HepG2 (cell line): ENCODE data around the gene ABCC5. TPM values are rescaled to one million over a fixed set of nuclear protein-coding genes. Genes with fewer than 3 reads are reported as not detected.
A peak's percentile ranks its signal among the peaks of the same experiment; 100 is the strongest.

ENCODE experiments used
- ARID2 ChIP-seq: sonication (generic); formaldehyde crosslinking; IDR thresholded peaks from 2 replicates; pipeline ENCODE4 v1.8.1; 2022; ENCODE audit warnings: mild to moderate bottlenecking, missing genetic modification reagents, borderline replicate concordance
- BORCS8-MEF2B ChIP-seq: sonication (generic); formaldehyde crosslinking; IDR thresholded peaks from 2 replicates; pipeline ENCODE4 v1.8.0; 2022; ENCODE audit warnings: mild to moderate bottlenecking, missing genetic modification reagents
- ETV5 ChIP-seq: IDR thresholded peaks from 2 replicates; pipeline ENCODE4 v1.6.1; 2018; ENCODE audit warnings: missing biosample characterization, missing genetic modification reagents, inconsistent platforms, borderline replicate concordance
- GATA4 ChIP-seq: sonication (generic); IDR thresholded peaks from 2 replicates; pipeline ENCODE4 v1.6.1; 2016; ENCODE audit warnings: antibody characterized with exemption, low read depth, borderline replicate concordance
- HMGXB4 ChIP-seq, 2 experiments: sonication (generic) in 1 of 2; formaldehyde crosslinking in 1 of 2; IDR thresholded peaks; 2 replicates each; pipeline versions ENCODE4 v1.4.0 to v1.6.1; 2018 to 2020; ENCODE audit warnings: missing genetic modification reagents in 2 of 2, borderline replicate concordance in 1 of 2, low read depth in 1 of 2, mild to moderate bottlenecking in 1 of 2, missing biosample characterization in 1 of 2
- HOMEZ ChIP-seq: IDR thresholded peaks from 2 replicates; pipeline ENCODE4 v1.6.1; 2016; ENCODE audit warnings: low read depth
- HOXA3 ChIP-seq: sonication (generic); formaldehyde crosslinking; IDR thresholded peaks from 2 replicates; pipeline ENCODE4 v1.5.0; 2020; ENCODE audit warnings: missing genetic modification reagents
- KAT8 ChIP-seq: IDR thresholded peaks from 2 replicates; pipeline ENCODE4 v1.6.1; 2016; ENCODE audit warnings: missing genetic modification reagents, missing compliant biosample characterization
- MED1 ChIP-seq: sonication (generic); formaldehyde crosslinking; IDR thresholded peaks from 2 replicates; pipeline ENCODE4 v1.4.0; 2020; ENCODE audit warnings: missing genetic modification reagents
- MTA3 ChIP-seq: sonication (generic); formaldehyde crosslinking; IDR thresholded peaks from 2 replicates; pipeline ENCODE4 v1.4.0; 2020; ENCODE audit warnings: missing genetic modification reagents
- NCOA2 ChIP-seq: sonication (generic); formaldehyde crosslinking; IDR thresholded peaks from 2 replicates; pipeline ENCODE4 v1.8.0; 2022; ENCODE audit warnings: inconsistent platforms
- PTBP1 ChIP-seq: fragments of 200-400 bp; formaldehyde crosslinking; IDR thresholded peaks from 2 replicates; pipeline ENCODE4 v1.6.1; 2018; ENCODE audit warnings: low read length, low read depth; ENCODE audit not compliant: poor library complexity, severe bottlenecking
- RAD21 ChIP-seq: fragments of 450-650 bp; formaldehyde crosslinking; IDR thresholded peaks from 2 replicates; pipeline ENCODE4 v1.5.0; 2020; ENCODE audit warnings: mild to moderate bottlenecking
- SNAPC2 ChIP-seq: sonication (generic); formaldehyde crosslinking; IDR thresholded peaks from 2 replicates; pipeline ENCODE4 v1.8.1; 2022; ENCODE audit warnings: mild to moderate bottlenecking, missing genetic modification reagents
- SP5 ChIP-seq: IDR thresholded peaks from 2 replicates; pipeline ENCODE4 v1.6.1; 2016; ENCODE audit warnings: low read depth, borderline replicate concordance
- UBTF ChIP-seq: sonication (generic); formaldehyde crosslinking; IDR thresholded peaks from 2 replicates; pipeline ENCODE4 v1.4.0; 2020; ENCODE audit warnings: mild to moderate bottlenecking, missing genetic modification reagents
- YEATS2 ChIP-seq: sonication (generic); formaldehyde crosslinking; IDR thresholded peaks from 2 replicates; pipeline ENCODE4 v1.4.0; 2020; ENCODE audit warnings: missing genetic modification reagents, borderline replicate concordance
- ZFP91 ChIP-seq: sonication (generic); formaldehyde crosslinking; IDR thresholded peaks from 2 replicates; pipeline ENCODE4 v1.9.0; 2022; ENCODE audit warnings: missing genetic modification reagents, mild to moderate bottlenecking, borderline replicate concordance
- ZNF430 ChIP-seq: sonication (generic); formaldehyde crosslinking; IDR thresholded peaks from 2 replicates; pipeline ENCODE4 v1.9.0; 2021; ENCODE audit warnings: mild to moderate bottlenecking, missing genetic modification reagents
- ZNF564 ChIP-seq: sonication (generic); formaldehyde crosslinking; IDR thresholded peaks from 2 replicates; pipeline ENCODE4 v1.8.1; 2023; ENCODE audit warnings: mild to moderate bottlenecking, missing genetic modification reagents
- ZNF589 ChIP-seq: sonication (generic); formaldehyde crosslinking; conservative IDR thresholded peaks from 2 replicates; pipeline ENCODE4 v1.8.0; 2022; ENCODE audit warnings: mild to moderate bottlenecking, moderate library complexity, missing genetic modification reagents
- ZNF678 ChIP-seq: sonication (generic); formaldehyde crosslinking; IDR thresholded peaks from 2 replicates; pipeline ENCODE4 v1.4.0; 2020; ENCODE audit warnings: mild to moderate bottlenecking, missing genetic modification reagents
- ZNF777 ChIP-seq: sonication (generic); formaldehyde crosslinking; IDR thresholded peaks from 2 replicates; pipeline ENCODE4 v1.4.0; 2020; ENCODE audit warnings: missing genetic modification reagents
- polyA plus RNA-seq, 8 experiments: library from polyadenylated mRNA; depleted of rRNA in 3 of 8; stranded (reverse) in 7 of 8; unstranded in 1 of 8; fragments of >200 nt; fragmentation: Illumina TruSeq in 4 of 8; extraction: Trizol in 4 of 8; gene quantifications; 2 replicates each; pipeline versions ENCODE4 v1.2.1 to v1.2.3, GENCODE V29; 2011 to 2016; ENCODE audit warnings: low read depth in 4 of 8, missing spikeins in 1 of 8, mixed read lengths in 1 of 8; ENCODE audit not compliant: insufficient read depth in 1 of 8
- total RNA-seq, 5 experiments: library from RNA; depleted of rRNA; stranded (reverse); fragments of >200 nt; fragmentation: Illumina TruSeq; extraction: Trizol; gene quantifications; 2 replicates each; pipeline ENCODE4 v1.2.3, GENCODE V29; 2016; ENCODE audit warnings: low read depth in 1 of 5

The ABCC5 gene
- total and polyA plus RNA-seq, 2 of the 13 experiments (the other 11 are each of a cell fraction or from before 2014, with no cell fraction given) = 12.5 to 12.7 TPM

- TF ChIP-seq ETV5 (CRISPR knock-in tag) (peak; percentile 33; the same call in 1 of the 2 replicates), ZNF564 (CRISPR knock-in tag) (no peak), ZNF430 (peak; percentile 74; the same call in 1 of the 2 replicates), SP5 (CRISPR knock-in tag) (peak; percentile 83; the same call in 1 of the 2 replicates), MTA3 (CRISPR knock-in tag) (no peak), SNAPC2 (CRISPR knock-in tag) (peak; percentile 66; the same call in 1 of the 2 replicates), BORCS8-MEF2B (CRISPR knock-in tag) (peak; percentile 57; the same call in 1 of the 2 replicates), ARID2 (CRISPR knock-in tag) (0 out of 2 replicates have a peak, but pooled peaks have one; percentile 66), UBTF (CRISPR knock-in tag) (0 out of 2 replicates have a peak, but pooled peaks have one; percentile 16), HOMEZ (CRISPR knock-in tag) (peak; percentile 54; the same call in 1 of the 2 replicates), KAT8 (CRISPR knock-in tag) (no peak), YEATS2 (CRISPR knock-in tag) (peak; percentile 22; the same call in 1 of the 2 replicates), RAD21 (CRISPR knock-in tag) (peak; percentile 65; the same call in 1 of the 2 replicates), ZNF678 (CRISPR knock-in tag) (no peak), ZNF777 (CRISPR knock-in tag) (peak; percentile 41; the same call in 1 of the 2 replicates), ZNF589 (CRISPR knock-in tag) (no peak), NCOA2 (CRISPR knock-in tag) (peak; percentile 75), PTBP1 (no peak), ZFP91 (CRISPR knock-in tag) (peak; percentile 97), HOXA3 (CRISPR knock-in tag) (peak; percentile 58; the same call in 1 of the 2 replicates), GATA4 (0 out of 2 replicates have a peak, but pooled peaks have one; percentile 36), HMGXB4 (CRISPR knock-in tag; IDR thresholded peaks at IDR 0.05; ENCODE audit: borderline replicate concordance in 1 of 2, low read depth in 1 of 2) (peak in 1 of 2 experiments; percentile 57; a peak in 2 of 4 replicates), MED1 (peak; percentile 60)
Measured at GRCh38 chr3:183988216-183988790, 29.4 kb downstream of the ABCC5 start (continued).
